Activated T-helper 1 cell treated with anti-CD3 and anti-CD28 coated beads, Interleukin-2, amount 50 U/mL, for 16 hours (primary cell): Measurements from ENCODE around the gene ARHGDIG.
"Not testable (repeated sequence)": the region's sequence is repeated elsewhere in the genome, so short reads cannot be mapped to it uniquely, and the experiment has no call there.

Experiments
- DNase-seq, 2 donors: peaks; one replicate each; pipeline ENCODE4 v3.0.0-alpha.2; 2020; ENCODE audit warnings: low read depth in 1 of 2, low spot score in 1 of 2

ARHGDIG gene

GRCh38 chr16:324451-325334 is 44.3 kb downstream of the ARHGDIG start:
- DNase-seq = peak; percentile 40 to 53

GRCh38 chr16:325375-326145 is 45.2 kb downstream of the ARHGDIG start:
- no peak for DNase-seq

GRCh38 chr16:330741-331140 is 50.4 kb downstream of the ARHGDIG start:
- DNase-seq = no peak

GRCh38 chr16:331181-331814 is 50.9 kb downstream of the ARHGDIG start:
- not testable (repeated sequence) for DNase-seq
